Measurements from ENCODE around the gene PJA2.
A peak's percentile ranks its signal among the peaks of the same experiment; 100 is the strongest.

Gene PJA2

DNA sequence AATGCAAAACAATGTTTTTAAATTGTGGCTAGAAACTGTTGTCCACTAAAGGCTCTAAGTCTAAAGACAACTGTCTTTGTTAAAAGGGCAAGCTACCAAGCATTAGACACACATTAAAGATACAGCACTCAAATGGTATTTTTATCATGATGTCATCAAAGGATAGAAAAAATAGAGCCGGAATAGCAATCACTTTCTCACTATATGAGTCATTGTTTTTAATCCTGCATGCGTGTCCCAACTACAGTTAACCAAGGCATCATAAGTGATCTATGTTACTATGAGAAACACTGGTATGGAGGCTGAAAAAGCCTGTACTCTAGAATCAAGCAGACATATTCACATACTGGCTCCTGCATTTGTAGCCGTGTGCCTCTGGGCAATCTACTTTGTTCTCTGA is 1.9 kb upstream of the PJA2 start:
- no peaks in the 10 kb centered on the region for H3K27me3 ChIP-seq (ENCODE audit: insufficient read depth, low read depth, severe bottlenecking)
- peaks cover 3% of the 10 kb centered on the region for H3K9me3 ChIP-seq (ENCODE audit: severe bottlenecking)
- no peak for DNase-seq
- no peak overlapping the region for H3K27ac ChIP-seq
- H3K4me3 ChIP-seq (ENCODE audit: low read depth, low read length): no peak overlapping the region
- TF ChIP-seq, protein P1, sequence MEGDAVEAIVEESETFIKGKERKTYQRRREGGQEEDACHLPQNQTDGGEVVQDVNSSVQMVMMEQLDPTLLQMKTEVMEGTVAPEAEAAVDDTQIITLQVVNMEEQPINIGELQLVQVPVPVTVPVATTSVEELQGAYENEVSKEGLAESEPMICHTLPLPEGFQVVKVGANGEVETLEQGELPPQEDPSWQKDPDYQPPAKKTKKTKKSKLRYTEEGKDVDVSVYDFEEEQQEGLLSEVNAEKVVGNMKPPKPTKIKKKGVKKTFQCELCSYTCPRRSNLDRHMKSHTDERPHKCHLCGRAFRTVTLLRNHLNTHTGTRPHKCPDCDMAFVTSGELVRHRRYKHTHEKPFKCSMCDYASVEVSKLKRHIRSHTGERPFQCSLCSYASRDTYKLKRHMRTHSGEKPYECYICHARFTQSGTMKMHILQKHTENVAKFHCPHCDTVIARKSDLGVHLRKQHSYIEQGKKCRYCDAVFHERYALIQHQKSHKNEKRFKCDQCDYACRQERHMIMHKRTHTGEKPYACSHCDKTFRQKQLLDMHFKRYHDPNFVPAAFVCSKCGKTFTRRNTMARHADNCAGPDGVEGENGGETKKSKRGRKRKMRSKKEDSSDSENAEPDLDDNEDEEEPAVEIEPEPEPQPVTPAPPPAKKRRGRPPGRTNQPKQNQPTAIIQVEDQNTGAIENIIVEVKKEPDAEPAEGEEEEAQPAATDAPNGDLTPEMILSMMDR (IDR thresholded peaks at IDR 0.05; ENCODE audit: low read depth, low read length): no peak
- no peaks in the 10 kb centered on the region for H3K36me3 ChIP-seq

DNA sequence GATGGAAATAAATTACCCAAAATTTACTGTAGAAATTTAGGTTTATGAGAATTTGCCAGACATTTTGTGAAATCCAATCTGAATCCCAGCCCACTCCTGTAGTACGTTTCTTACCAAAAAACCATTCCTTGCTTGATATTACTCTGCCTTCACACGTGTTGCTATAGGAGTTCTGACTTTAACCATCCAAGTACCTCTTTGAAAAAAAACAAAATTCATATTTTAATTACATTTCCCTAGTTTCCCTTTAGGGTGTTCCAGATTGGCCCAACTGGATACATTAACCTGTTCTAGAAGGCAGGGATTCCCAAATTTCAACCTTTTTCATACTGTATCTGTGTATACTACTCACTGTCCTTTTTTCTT is 1.4 kb upstream of the PJA2 start:
- Histone ChIP-seq H3K27ac (peak overlapping the region; percentile 74), H3K36me3 (no peaks in the 10 kb centered on the region), H3K9me3 (ENCODE audit: severe bottlenecking) (peaks cover 3% of the 10 kb centered on the region), H3K4me3 (ENCODE audit: low read depth, low read length) (peak overlapping the region; percentile 92), H3K27me3 (ENCODE audit: insufficient read depth, low read depth, severe bottlenecking) (no peaks in the 10 kb centered on the region)
- DNase-seq: no peak
- TF ChIP-seq, protein P1 (IDR thresholded peaks at IDR 0.05; ENCODE audit: low read depth, low read length): no peak

DNA sequence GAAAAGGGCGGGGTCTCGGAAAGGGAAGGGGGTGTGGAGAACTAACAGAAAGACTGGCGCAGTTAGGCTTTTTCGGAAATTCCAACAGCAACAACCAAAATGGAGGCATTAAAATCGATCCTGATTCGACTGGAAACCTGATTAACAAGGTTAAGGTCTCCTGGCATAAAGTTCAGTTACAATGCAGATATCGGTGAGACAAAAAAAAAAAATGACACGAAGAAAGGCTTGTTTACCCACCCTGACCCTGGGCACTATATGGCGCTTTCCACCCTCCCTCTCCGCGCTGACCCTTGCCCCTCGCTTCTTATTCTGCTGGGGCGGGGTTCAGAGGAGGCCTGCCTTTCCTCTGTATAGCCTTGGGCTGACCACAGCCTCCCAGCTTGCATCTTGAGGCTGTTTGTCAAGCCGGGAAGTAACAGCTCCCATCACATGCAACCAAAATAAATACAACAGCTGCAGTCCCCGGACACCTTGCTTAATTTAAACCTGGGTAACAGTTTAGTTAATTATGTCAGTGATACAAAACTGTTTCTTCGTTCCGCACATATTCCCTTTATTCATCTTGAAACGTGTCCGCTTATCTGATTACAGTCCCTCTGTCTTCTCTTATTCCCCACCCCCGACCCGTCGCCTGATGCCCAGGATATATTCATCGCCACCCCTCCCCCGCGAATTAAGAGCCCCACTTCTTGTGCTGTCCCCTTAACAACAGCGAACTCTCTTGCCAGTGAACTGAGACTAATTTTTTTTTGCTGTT is 795 bp upstream of the PJA2 start:
- peaks cover 3% of the 10 kb centered on the region for H3K9me3 ChIP-seq (ENCODE audit: severe bottlenecking)
- H3K27ac ChIP-seq: peak overlapping the region; percentile 74
- TF ChIP-seq, protein P1 (IDR thresholded peaks at IDR 0.05; ENCODE audit: low read depth, low read length): no peak
- no peaks in the 10 kb centered on the region for H3K27me3 ChIP-seq (ENCODE audit: insufficient read depth, low read depth, severe bottlenecking)
- peak overlapping the region; percentile 92 for H3K4me3 ChIP-seq (ENCODE audit: low read depth, low read length)
- no peaks in the 10 kb centered on the region for H3K36me3 ChIP-seq
- DNase-seq: peak; percentile 76

GRCh38 chr5:109408991-109409843 is 557 bp downstream of the PJA2 start:
- DNase-seq: peak; percentile 66
- TF ChIP-seq, protein P1 (IDR thresholded peaks at IDR 0.05; ENCODE audit: low read depth, low read length): no peak
- Histone ChIP-seq H3K9me3 (ENCODE audit: severe bottlenecking) (no peaks in the 10 kb centered on the region), H3K27ac (peak overlapping the region; percentile 83), H3K27me3 (ENCODE audit: insufficient read depth, low read depth, severe bottlenecking) (no peaks in the 10 kb centered on the region), H3K36me3 (no peaks in the 10 kb centered on the region), H3K4me3 (ENCODE audit: low read depth, low read length) (peak overlapping the region; percentile 84)

GRCh38 chr5:109407913-109408312 is 1.9 kb downstream of the PJA2 start:
- DNase-seq: no peak
- Histone ChIP-seq H3K27ac (no peak overlapping the region), H3K27me3 (ENCODE audit: insufficient read depth, low read depth, severe bottlenecking) (no peaks in the 10 kb centered on the region), H3K36me3 (no peaks in the 10 kb centered on the region), H3K4me3 (ENCODE audit: low read depth, low read length) (no peak overlapping the region), H3K9me3 (ENCODE audit: severe bottlenecking) (no peaks in the 10 kb centered on the region)
- TF ChIP-seq, protein P1 (IDR thresholded peaks at IDR 0.05; ENCODE audit: low read depth, low read length): no peak
